Dendritic cell treated with granulocyte-macrophage colony-stimulating factor and Interleukin-4, amounts not matched to agents 40 ng/mL and 50 ng/mL, for 4 days (primary cell): ENCODE measurements around the gene TFDP1.
"Not testable (repeated sequence)": the region's sequence is repeated elsewhere in the genome, so short reads cannot be mapped to it uniquely, and the experiment has no call there.

Experiments used
- H3K27ac Mint-ChIP-seq: one replicate; pipeline ENCODE4 v1.8.0; 2022; ENCODE audit warnings: mild to moderate bottlenecking, mixed read lengths
- H3K27me3 Mint-ChIP-seq: one replicate; pipeline ENCODE4 v1.8.0; 2022; ENCODE audit warnings: mild to moderate bottlenecking, mixed read lengths
- H3K36me3 Mint-ChIP-seq: one replicate; pipeline ENCODE4 v1.8.0; 2022; ENCODE audit warnings: low read depth, mixed read lengths
- H3K4me1 Mint-ChIP-seq: one replicate; pipeline ENCODE4 v1.8.0; 2022; ENCODE audit warnings: low read depth, mixed read lengths
- H3K4me3 Mint-ChIP-seq: one replicate; pipeline ENCODE4 v1.8.0; 2022; ENCODE audit warnings: mild to moderate bottlenecking, moderate library complexity, mixed read lengths
- H3K9me3 Mint-ChIP-seq: one replicate; pipeline ENCODE4 v1.8.0; 2022; ENCODE audit warnings: mixed read lengths
- intact Hi-C: fragments of 100-400 bp; cut with micrococcal nuclease; formaldehyde crosslinking; loops from one replicate; pipeline ENCODE4 v1.15.0; 2022

TFDP1 gene

DNA sequence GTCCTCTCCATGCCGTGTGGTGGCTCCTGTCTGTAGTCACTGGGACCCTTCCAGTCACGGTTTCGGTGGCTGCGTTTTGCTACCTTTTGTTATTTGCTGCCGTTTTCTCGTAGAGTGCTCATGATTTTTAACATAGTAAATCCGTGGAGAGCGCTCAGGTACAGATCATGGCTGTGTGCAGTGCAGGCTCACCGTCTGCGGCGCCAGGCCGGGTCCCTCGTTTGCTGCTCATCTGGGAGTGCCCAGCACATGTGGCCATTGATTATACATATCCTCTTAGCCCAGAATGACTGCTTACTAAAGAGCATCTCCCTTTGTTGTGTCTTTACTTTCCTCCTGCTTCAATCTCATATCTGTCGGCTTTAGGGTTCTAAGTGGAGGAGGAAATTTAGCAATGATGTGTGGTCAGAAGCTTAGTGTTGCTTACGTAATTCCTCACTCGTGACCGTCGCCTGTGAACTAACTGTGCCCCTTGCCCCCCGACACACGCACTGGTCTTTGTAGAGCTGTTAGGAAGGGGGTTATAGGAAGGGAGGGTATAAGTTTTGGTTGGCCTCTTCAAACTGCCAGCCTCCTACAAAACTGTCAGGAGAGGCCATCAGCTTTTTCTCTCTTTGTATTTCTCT, 31.8 kb downstream of the TFDP1 start:
- intact Hi-C loops = no loop called here
- no peak overlapping the region for H3K27ac Mint-ChIP-seq

DNA sequence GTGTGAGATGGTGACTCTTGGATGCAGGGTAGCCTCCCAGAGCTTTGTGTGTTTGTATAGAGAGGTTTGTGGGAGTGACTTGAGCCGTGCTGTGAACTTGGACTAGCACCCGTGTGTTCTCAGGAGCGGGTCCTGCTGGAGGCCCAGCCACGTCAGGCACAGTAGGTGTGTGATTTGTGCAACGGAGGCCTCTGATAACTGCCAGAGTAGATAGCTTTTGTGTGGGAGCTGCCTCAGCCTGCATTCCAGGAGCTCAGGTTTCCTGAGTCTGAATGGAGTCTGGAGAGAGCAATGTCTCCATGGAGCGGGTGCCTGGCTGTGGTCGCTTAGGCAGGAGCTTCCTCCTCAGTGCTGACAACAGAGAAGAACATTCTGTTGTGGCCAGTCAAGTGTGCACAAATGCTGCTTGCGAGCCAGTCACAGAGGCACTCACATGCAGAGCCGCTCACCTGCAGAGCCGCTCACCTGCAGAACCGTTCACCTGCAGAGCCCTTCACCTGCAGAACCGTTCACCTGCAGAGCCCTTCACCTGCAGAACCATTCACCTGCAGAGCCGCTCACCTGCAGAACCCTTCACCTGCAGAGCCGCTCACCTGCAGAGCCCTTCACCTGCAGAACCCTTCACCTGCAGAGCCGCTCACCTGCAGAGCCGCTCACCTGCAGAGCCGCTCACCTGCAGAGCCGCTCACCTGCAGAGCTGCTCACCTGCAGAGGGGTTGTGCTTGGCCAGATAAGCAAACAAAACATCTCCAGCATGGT, 32.6 kb downstream of the TFDP1 start:
- Mint-ChIP-seq H3K27ac (no peak overlapping the region), H3K4me3 (no peak overlapping the region), H3K27me3 (no peaks in the 10 kb centered on the region), H3K36me3 (peaks cover 28% of the 10 kb centered on the region), H3K4me1 (peaks cover 17% of the 10 kb centered on the region), H3K9me3 (no peaks in the 10 kb centered on the region)
- intact Hi-C loops = no loop called here

More for the DNA sequence above, 31.8 kb downstream of the TFDP1 start:
- peaks cover 23% of the 10 kb centered on the region for H3K36me3 Mint-ChIP-seq
- no peaks in the 10 kb centered on the region for H3K9me3 Mint-ChIP-seq
- peaks cover 17% of the 10 kb centered on the region for H3K4me1 Mint-ChIP-seq
- H3K4me3 Mint-ChIP-seq = no peak overlapping the region
- no peaks in the 10 kb centered on the region for H3K27me3 Mint-ChIP-seq

DNA sequence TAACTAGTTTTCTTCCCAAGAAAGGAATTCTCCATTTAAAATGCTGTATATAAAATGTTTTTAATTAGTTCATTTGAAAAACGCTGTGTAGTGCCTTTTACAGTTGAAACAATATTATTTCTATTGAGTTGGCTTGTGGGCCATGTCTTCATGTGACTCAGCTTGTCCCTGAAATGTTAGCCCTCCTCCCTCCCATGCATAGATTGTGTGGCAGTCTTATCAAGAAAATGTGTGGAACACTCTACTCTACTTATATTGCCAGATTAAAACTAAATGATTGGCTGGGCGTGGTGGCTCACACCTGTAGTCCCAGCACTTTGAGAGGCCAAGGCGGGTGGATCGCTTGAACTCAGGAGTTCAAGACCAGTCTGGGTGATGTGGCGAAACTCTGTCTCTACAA, 33.4 kb downstream of the TFDP1 start:
- no peak overlapping the region for H3K4me3 Mint-ChIP-seq
- no peaks in the 10 kb centered on the region for H3K27me3 Mint-ChIP-seq
- peaks cover 33% of the 10 kb centered on the region for H3K36me3 Mint-ChIP-seq
- intact Hi-C loops = no loop called here
- H3K4me1 Mint-ChIP-seq = peaks cover 17% of the 10 kb centered on the region
- H3K9me3 Mint-ChIP-seq = no peaks in the 10 kb centered on the region
- no peak overlapping the region for H3K27ac Mint-ChIP-seq

DNA sequence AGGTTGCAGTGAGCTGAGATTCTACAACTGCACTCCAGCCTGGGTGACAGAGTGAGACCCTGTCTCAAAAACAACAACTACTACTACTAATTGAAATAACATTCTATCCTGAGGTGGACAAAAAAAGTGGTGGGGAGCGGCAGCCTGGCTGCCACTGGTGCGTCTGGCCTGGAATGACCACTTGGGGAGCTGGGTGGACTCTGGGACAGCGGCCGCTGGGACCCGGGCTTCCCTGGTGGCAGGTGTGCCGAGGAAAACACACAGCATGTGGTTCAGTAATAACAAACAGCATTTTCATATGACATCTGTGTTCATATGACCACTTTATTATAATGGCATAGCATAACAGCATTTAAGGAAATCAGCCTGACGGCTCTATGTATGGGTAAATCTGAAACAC, 33.9 kb downstream of the TFDP1 start:
- Mint-ChIP-seq H3K36me3 (peaks cover 38% of the 10 kb centered on the region), H3K9me3 (no peaks in the 10 kb centered on the region), H3K4me1 (peaks cover 17% of the 10 kb centered on the region), H3K27me3 (no peaks in the 10 kb centered on the region), H3K27ac (no peak overlapping the region), H3K4me3 (no peak overlapping the region)
- intact Hi-C loops = no loop called here

DNA sequence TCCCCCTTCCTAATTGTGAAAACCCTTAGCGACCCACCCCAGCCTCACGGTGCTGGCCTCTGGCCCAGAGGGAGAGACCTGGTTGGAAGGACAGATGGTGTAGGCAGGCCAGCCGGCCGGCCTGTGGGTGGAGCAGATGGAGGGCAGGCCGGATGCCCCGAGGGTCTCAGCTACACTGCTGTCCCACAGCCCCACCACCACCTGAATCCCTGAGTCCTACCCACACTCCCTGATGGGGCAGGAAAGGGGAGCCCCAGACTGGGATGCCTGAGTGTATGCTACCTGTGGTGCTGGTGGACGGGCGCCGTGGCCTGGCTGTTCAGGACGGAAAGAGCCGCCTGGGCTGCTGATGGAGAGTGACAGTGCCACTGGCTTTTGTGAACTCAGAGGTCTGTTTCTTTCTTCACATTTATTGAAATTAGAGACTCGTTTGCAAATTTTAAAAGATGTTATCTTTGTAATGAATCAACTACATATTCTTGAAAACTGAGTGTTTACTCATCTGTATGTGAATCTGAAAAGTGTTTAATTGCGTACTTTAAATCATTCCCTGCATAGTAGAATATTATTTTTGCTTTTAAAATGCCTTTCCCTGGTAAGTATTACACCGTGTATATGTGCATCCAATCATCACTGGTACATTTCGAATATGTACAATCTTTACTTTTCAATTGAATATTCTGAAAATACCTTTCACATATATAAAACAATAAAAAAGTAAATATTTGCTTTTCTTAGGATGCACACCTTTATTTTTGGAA, 35.7 kb downstream of the TFDP1 start:
- Mint-ChIP-seq H3K4me3 (no peak overlapping the region), H3K27me3 (no peaks in the 10 kb centered on the region), H3K36me3 (peaks cover 55% of the 10 kb centered on the region), H3K27ac (no peak overlapping the region), H3K4me1 (peaks cover 15% of the 10 kb centered on the region), H3K9me3 (no peaks in the 10 kb centered on the region)
- intact Hi-C loops = no loop called here

DNA sequence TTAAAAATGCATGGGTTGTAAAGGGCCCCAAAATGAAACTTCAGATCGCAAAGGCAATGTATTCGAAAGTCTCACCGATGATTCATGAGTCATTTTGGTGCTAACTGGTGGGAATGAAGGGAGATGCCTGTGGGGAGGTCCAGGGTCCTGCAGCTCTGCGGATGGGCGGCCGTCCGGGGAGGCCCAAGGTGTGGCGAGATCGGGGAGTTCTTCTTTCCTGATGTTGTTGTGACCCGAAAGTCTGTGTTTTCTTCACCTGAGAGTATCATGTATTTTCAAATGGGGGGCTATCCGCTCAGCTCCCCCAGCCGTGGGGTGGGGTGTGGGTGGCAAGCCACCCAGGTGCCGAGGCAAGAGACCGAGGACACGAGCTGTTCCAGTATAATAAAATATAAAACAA, 36.5 kb downstream of the TFDP1 start:
- Mint-ChIP-seq H3K27me3 (no peaks in the 10 kb centered on the region), H3K4me3 (no peak overlapping the region), H3K36me3 (peaks cover 64% of the 10 kb centered on the region), H3K27ac (no peak overlapping the region), H3K4me1 (peaks cover 12% of the 10 kb centered on the region), H3K9me3 (no peaks in the 10 kb centered on the region)
- intact Hi-C loops = no loop called here

DNA sequence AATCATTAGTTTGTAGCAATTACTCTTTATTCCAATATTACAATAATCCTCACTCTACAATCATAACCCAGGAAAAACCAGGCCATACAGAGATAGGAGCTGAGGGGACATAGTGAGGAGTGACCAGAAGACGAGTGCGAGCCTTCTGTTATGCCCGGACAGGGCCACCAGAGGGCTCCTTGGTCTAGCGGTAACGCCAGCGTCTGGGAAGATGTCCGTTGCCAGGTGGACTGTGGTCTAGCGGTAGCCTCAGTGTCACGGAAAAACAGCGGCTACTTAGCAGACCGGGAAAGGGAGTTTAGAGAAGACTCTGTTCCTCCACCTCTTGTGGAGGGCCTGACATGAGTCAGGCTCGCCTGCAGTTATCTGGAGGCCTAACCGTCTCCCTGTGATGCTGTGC, 36.9 kb downstream of the TFDP1 start:
- H3K9me3 Mint-ChIP-seq, H3K27ac Mint-ChIP-seq, intact Hi-C loops, H3K4me3 Mint-ChIP-seq, H3K4me1 Mint-ChIP-seq, H3K27me3 Mint-ChIP-seq: not testable (repeated sequence)
- H3K36me3 Mint-ChIP-seq = peaks cover 66% of the 10 kb centered on the region

DNA sequence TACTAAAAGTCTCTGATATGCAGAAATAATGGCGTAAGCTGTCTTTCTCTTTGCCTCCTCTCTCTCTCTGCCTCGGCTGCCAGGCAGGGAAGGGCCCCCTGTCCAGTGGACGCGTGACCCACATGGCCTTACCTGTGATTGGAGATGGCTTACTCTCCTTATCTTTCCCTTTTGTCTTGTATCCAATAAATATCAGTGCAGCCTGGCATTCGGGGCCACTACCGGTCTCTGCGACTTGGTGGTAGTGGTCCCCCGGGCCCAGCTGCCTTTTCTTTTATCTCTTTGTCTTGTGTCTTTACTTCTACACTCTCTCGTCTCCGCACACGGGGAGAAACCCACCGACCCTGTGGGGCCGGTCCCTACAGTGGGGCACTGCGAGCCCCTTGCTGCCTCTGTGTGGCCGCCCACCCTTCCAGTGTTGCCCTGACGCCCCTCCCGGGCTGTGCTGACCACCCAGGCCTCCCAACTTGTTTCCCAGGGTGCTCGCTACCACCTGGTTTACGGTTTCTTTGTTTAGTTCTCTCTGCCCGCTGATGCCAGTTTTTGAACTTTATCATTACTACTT, 37.5 kb downstream of the TFDP1 start:
- H3K4me1 Mint-ChIP-seq, H3K9me3 Mint-ChIP-seq, H3K4me3 Mint-ChIP-seq, H3K27ac Mint-ChIP-seq, intact Hi-C loops, H3K27me3 Mint-ChIP-seq: not testable (repeated sequence)
- peaks cover 70% of the 10 kb centered on the region for H3K36me3 Mint-ChIP-seq

DNA sequence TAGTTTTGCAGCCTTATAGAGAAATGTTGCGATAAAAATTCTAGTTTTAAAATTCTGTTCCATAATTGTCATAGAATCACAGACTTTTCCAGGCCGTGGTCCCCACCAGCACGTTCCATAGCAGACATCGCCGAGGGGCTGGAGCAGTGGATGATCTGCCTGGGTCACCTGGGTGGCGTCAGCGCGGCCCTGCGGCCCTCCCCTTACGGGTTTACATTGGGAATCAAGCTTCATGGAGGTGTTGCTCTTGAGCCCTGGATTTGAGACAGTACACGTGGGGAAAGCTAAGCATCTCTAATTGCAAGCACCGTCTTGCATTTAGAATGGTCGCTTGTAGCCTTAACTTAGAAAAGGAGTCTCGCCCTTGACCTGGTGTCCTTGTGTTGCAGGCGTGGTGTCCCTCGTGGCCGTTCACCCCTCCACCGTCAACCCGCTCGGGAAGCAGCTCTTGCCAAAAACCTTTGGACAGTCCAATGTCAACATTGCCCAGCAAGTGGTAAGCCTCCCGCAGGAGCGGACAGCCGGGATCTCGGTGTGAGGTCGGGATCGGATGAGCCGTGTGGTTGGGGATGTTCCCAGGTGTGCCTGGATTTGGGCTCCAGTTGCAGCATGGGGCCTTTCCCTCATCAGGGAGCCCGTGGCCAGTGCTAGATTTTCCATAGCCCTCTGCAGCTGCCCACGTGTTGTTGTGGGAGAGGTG, 38.4 kb downstream of the TFDP1 start:
- H3K27me3 Mint-ChIP-seq = no peaks in the 10 kb centered on the region
- no peak overlapping the region for H3K4me3 Mint-ChIP-seq
- H3K4me1 Mint-ChIP-seq = no peaks in the 10 kb centered on the region
- intact Hi-C loops = no loop called here
- no peaks in the 10 kb centered on the region for H3K9me3 Mint-ChIP-seq
- no peak overlapping the region for H3K27ac Mint-ChIP-seq
- peaks cover 78% of the 10 kb centered on the region for H3K36me3 Mint-ChIP-seq

DNA sequence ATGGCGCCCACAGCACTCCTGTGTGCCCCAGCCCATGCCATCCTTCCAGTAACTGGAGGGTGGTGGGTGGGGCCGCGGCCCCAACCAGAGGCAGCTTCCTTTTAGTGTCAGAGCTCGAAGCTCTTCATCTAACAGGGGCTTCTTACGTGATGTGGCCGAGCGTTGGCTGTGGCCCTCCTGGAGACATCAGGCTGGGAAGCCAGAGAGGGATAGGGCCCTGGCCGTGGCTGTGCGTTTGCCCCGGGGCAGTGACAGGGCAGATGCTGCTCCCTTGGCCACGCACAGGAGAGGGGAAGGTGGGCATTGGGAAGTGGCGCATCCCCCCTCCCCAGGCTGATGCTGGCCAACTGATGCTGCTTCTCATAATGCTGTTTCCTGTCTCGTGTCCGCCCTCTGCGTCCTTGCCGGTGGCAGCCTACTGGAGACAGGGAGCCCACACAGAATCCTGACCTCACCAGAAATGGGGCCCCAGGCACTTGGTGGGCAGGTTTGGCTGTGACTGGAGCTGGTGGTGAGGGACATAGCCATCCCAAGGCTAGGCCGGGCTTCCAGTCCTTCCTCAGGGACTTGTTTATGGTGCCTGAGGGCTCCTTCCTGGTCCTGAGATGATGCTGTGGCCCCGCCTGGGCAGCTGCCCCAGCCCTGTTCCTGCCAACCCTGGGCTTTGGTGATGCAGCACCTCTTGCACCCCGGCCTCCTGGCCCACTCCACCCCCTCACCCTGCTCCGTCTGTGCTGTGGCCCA, 39.1 kb downstream of the TFDP1 start:
- H3K27ac Mint-ChIP-seq = no peak overlapping the region
- no peaks in the 10 kb centered on the region for H3K9me3 Mint-ChIP-seq
- H3K27me3 Mint-ChIP-seq = no peaks in the 10 kb centered on the region
- peaks cover 5% of the 10 kb centered on the region for H3K4me1 Mint-ChIP-seq
- intact Hi-C loops = no loop called here
- H3K4me3 Mint-ChIP-seq = no peak overlapping the region
- H3K36me3 Mint-ChIP-seq = peaks cover 84% of the 10 kb centered on the region

DNA sequence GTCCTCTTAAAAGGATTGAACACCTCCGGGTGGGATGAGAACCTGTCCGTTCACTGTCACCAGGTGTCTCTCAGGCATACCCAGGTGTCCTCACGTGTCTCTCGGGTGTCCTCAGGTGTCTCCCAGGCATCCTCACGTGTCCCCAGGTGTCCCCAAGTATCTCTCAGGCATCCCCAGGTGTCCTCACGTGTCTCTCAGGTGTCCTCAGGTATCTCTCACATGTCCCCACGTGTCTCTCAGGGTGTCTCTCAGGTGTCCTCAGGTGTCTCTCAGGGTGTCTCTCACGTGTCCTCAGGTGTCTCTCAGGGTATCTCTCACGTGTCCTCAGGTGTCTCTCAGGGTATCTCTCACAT, 39.7 kb downstream of the TFDP1 start:
- peaks cover 85% of the 10 kb centered on the region for H3K36me3 Mint-ChIP-seq
- no peak overlapping the region for H3K4me3 Mint-ChIP-seq
- no peaks in the 10 kb centered on the region for H3K9me3 Mint-ChIP-seq
- no peak overlapping the region for H3K27ac Mint-ChIP-seq
- peaks cover 9% of the 10 kb centered on the region for H3K4me1 Mint-ChIP-seq
- intact Hi-C loops = no loop called here
- H3K27me3 Mint-ChIP-seq = no peaks in the 10 kb centered on the region

DNA sequence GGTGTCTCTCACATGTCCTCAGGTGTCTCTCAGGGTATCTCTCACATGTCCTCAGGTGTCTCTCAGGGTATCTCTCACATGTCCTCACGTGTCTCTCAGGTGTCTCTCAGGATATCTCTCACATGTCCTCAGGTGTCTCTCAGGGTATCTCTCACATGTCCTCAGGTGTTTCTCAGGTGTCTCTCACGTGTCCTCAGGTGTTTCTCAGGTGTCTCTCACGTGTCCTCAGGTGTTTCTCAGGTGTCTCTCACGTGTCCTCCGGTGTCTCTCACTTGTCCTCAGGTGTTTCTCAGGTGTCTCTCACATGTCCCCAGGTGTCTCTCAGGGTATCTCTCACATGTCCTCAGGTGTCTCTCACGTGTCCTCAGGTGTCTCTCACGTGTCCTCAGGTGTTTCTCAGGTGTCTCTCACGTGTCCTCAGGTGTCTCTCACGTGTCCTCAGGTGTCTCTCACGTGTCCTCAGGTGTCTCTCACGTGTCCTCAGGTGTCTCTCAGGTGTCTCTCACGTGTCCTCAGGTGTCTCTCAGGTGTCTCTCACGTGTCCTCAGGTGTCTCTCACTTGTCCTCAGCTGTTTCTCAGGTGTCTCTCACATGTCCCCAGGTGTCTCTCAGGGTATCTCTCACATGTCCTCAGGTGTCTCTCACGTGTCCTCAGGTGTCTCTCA, 40.2 kb downstream of the TFDP1 start:
- intact Hi-C loops, H3K4me1 Mint-ChIP-seq, H3K9me3 Mint-ChIP-seq, H3K27me3 Mint-ChIP-seq, H3K27ac Mint-ChIP-seq, H3K4me3 Mint-ChIP-seq: not testable (repeated sequence)
- H3K36me3 Mint-ChIP-seq = peaks cover 85% of the 10 kb centered on the region
